Endothelial cell of umbilical vein (primary cell): ENCODE measurements around the gene HDAC7. TPM values are rescaled to one million over a fixed set of nuclear protein-coding genes. Genes with fewer than 3 reads are reported as not detected.
A peak's percentile ranks its signal among the peaks of the same experiment; 100 is the strongest.

ENCODE experiments used
- BruUV-seq: library from RNA; stranded (reverse); fragments of 400-500 nt; replicated peaks from 2 replicates; lab custom pipeline; 2021; lab: Mats Ljungman, UMichigan
- CTCF ChIA-PET: fragments of 300-600, 350-600 bp; sonication (Branson Sonifier 250); formaldehyde crosslinking; loops from one replicate; lab custom pipeline; 2021; ENCODE audit warnings: antibody characterized with exemption, inconsistent platforms; lab: Charles Lee
- POLR2A ChIA-PET: fragments of 300-600, 350-600 bp; sonication (Branson Sonifier 250); formaldehyde crosslinking; loops from one replicate; lab custom pipeline; 2021; ENCODE audit warnings: antibody characterized with exemption, inconsistent platforms; lab: Charles Lee
- DNase-seq: peaks from one replicate; pipeline ENCODE4 v3.0.0-alpha.2; 2011; ENCODE audit warnings: low read depth, low spot score
- FAIRE-seq: peaks from 2 replicates; lab custom pipeline; 2011; peaks lifted over from hg19 to GRCh38; lab: Jason Lieb, UNC
- H2AFZ ChIP-seq: 2 replicates; pipeline ENCODE4 v1.6.0; 2012; ENCODE audit warnings: low read depth, low read length, control low read depth, inconsistent platforms
- H3K27ac ChIP-seq: 2 replicates; pipeline ENCODE4 v1.5.1; 2011; ENCODE audit warnings: low read depth, mild to moderate bottlenecking, control low read depth, low read length, moderate library complexity; ENCODE audit not compliant: insufficient read depth
- H3K27me3 ChIP-seq, 2 experiments: 2 replicates each; pipeline versions ENCODE4 v1.6.0 to v1.6.1; 2011; ENCODE audit warnings: low read length in 2 of 2, mixed read lengths in 1 of 2; ENCODE audit not compliant: control insufficient read depth in 2 of 2, insufficient read depth in 2 of 2
- H3K36me3 ChIP-seq, 2 experiments: 2 replicates in 1 of 2; 3 replicates in 1 of 2; pipeline ENCODE4 v1.5.1; 2011; ENCODE audit warnings: low read length in 2 of 2, mild to moderate bottlenecking in 1 of 2, moderate library complexity in 1 of 2; ENCODE audit not compliant: control insufficient read depth in 2 of 2, insufficient read depth in 2 of 2; ENCODE audit errors: extremely low read depth in 1 of 2
- H3K4me1 ChIP-seq: 3 replicates; pipeline ENCODE4 v1.5.1; 2011; ENCODE audit warnings: mild to moderate bottlenecking, low read length; ENCODE audit not compliant: control insufficient read depth, insufficient read depth; ENCODE audit errors: extremely low read depth
- H3K4me2 ChIP-seq: 2 replicates; pipeline ENCODE4 v1.6.1; 2011; ENCODE audit warnings: low read length, control low read depth, mixed read lengths; ENCODE audit not compliant: insufficient read depth
- H3K4me3 ChIP-seq, 3 experiments: fragments of 200-600 bp in 1 of 3; sonication (generic), shearing (Covaris generic) in 1 of 3; replicated peaks in 1 of 3; 2 replicates each; pipeline ENCODE4 v1.5.1; 2011 to 2016; ENCODE audit warnings: control low read depth in 3 of 3, low read length in 3 of 3, mild to moderate bottlenecking in 2 of 3, inconsistent platforms in 1 of 3, low read depth in 1 of 3, moderate library complexity in 1 of 3; ENCODE audit not compliant: insufficient read depth in 1 of 3
- H3K79me2 ChIP-seq: 2 replicates; pipeline ENCODE4 v1.6.0; 2012; ENCODE audit warnings: low read length, inconsistent platforms; ENCODE audit not compliant: control insufficient read depth, insufficient read depth
- H3K9ac ChIP-seq: replicated peaks from 2 replicates; pipeline ENCODE3; 2011; ENCODE audit warnings: low read length, control low read depth; ENCODE audit not compliant: insufficient read depth; ENCODE audit errors: extremely low read depth
- H3K9me1 ChIP-seq: replicated peaks from 3 replicates; pipeline ENCODE4 v1.6.0; 2011; ENCODE audit warnings: mild to moderate bottlenecking, low read length; ENCODE audit not compliant: control insufficient read depth, insufficient read depth; ENCODE audit errors: extremely low read depth
- H3K9me3 ChIP-seq: replicated peaks from 2 replicates; pipeline ENCODE4 v1.5.1; 2012; ENCODE audit warnings: low read length, inconsistent platforms; ENCODE audit not compliant: control insufficient read depth, insufficient read depth
- H4K20me1 ChIP-seq: replicated peaks from 2 replicates; pipeline ENCODE3; 2011; ENCODE audit warnings: mild to moderate bottlenecking, low read length; ENCODE audit not compliant: control insufficient read depth, insufficient read depth; ENCODE audit errors: extremely low read depth
- FOS ChIP-seq: IDR thresholded peaks from 2 replicates; pipeline ENCODE4 v1.6.1; 2011; ENCODE audit warnings: mild to moderate bottlenecking, low read length, moderate library complexity, borderline replicate concordance; ENCODE audit not compliant: insufficient read depth
- MYC ChIP-seq: IDR thresholded peaks from one replicate; pipeline ENCODE4 v1.6.1; 2011; ENCODE audit warnings: mild to moderate bottlenecking, low read depth, low read length
- POLR2A ChIP-seq: IDR thresholded peaks from 2 replicates; pipeline ENCODE4 v1.6.1; 2012; ENCODE audit warnings: low read depth, mild to moderate bottlenecking, control low read depth, low read length
- POLR2AphosphoS5 ChIP-seq: IDR thresholded peaks from 2 replicates; pipeline ENCODE4 v1.6.1; 2012; ENCODE audit warnings: low read depth, mild to moderate bottlenecking, control low read depth, low read length, moderate library complexity; ENCODE audit not compliant: insufficient read depth
- dilution Hi-C: fragments of 300-500 bp; cut with MboI; formaldehyde crosslinking; loops from one replicate; pipeline ENCODE4 v1.15.0; 2019; ENCODE audit warnings: low sequenced_read_pairs; ENCODE audit not compliant: extremely low pct_ligation_motif_present
- intact Hi-C: fragments of 100-400 bp; cut with micrococcal nuclease; formaldehyde crosslinking; loops from one replicate; pipeline ENCODE4 v1.10.0; 2022
- polyA plus RNA-seq, 4 experiments: library from polyadenylated mRNA; depleted of rRNA in 3 of 4; stranded (reverse) in 3 of 4; unstranded in 1 of 4; fragments of >200 nt; gene quantifications; 2 replicates each; pipeline versions ENCODE4 v1.2.1 to v1.2.3, GENCODE V29; 2011 to 2012; ENCODE audit warnings: missing spikeins in 1 of 4
- total RNA-seq: library from RNA; stranded (reverse); gene quantifications from 2 replicates; pipeline ENCODE4 v1.2.3, GENCODE V29; 2021
- TF ChIP-seq, protein P1 (sequence below): IDR thresholded peaks from 2 replicates; pipeline ENCODE4 v1.6.1; 2011; ENCODE audit not compliant: insufficient read depth, insufficient read length
- TF ChIP-seq, protein P2 (sequence below), 2 donors: IDR thresholded peaks; 1 replicate in 1 of 2; 2 replicates in 1 of 2; pipeline ENCODE4 v1.5.1; 2011; ENCODE audit warnings: low read length in 2 of 2, mild to moderate bottlenecking in 2 of 2, moderate library complexity in 2 of 2, control low read depth in 1 of 2, inconsistent platforms in 1 of 2, low read depth in 1 of 2; ENCODE audit not compliant: insufficient read depth in 1 of 2; ENCODE audit errors: extremely low read depth in 1 of 2

Gene HDAC7
- total and polyA plus RNA-seq, 2 donors (not counting 3 experiments of a cell fraction or from before 2014, with no cell fraction given) = 119 to 249 TPM

DNA sequence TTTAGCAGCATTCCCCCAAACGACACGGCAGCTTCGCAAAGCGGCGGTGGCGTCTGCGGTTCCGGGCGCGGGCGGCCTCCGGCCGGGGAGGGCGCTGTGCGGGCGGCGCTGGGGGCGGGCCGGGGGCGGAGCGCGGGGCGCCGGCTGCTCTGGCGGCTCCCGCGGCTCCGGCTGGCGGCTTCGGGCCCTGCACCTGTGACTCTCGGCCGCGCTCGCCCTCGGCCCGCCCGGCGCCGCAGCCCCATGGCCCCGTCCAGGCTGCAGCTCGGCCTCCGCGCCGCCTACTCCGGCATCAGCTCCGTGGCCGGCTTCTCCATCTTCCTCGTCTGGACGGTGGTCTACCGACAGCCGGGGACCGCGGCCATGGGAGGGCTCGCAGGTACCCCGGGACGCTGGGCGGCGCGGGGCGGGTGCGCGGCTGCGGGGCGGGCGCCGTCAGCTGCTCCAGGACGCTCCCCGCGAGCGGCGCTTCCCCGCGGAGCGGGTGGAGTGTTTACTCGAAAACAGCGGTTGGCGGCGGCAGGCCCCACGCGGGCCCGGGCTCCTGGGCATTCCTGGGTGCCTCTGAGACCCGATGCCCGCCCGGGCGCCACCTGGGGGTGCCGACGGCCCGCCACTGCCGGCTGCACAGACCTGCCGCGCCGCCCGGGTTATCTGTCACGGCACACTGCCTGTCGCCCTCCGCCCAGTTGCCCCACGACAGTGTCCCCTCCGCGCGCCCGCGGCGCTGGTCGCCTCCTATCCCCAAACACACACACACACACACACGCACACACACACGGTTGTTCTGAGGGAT, 46.4 kb downstream of the HDAC7 start, which contains the start of gene SLC48A1:
Gene SLC48A1, plus strand, starts transcription at position 177 of the 796 bp plus-strand sequence. Its CDS starts 67 bp downstream, at position 244.
- H4K20me1 ChIP-seq = no peaks in the 10 kb centered on the region
- peaks cover 34% of the 10 kb centered on the region for H3K4me1 ChIP-seq
- intact Hi-C loops (loop anchor here (1.0 to 2.0 kb wide), 2 partner anchors 15 to 122 kb away; partner anchors contain the start of gene RAPGEF3), dilution Hi-C loops (no loop called here)
- TF ChIP-seq, protein P1, sequence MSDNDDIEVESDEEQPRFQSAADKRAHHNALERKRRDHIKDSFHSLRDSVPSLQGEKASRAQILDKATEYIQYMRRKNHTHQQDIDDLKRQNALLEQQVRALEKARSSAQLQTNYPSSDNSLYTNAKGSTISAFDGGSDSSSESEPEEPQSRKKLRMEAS = no peak
- TF ChIP-seq, protein P2, sequence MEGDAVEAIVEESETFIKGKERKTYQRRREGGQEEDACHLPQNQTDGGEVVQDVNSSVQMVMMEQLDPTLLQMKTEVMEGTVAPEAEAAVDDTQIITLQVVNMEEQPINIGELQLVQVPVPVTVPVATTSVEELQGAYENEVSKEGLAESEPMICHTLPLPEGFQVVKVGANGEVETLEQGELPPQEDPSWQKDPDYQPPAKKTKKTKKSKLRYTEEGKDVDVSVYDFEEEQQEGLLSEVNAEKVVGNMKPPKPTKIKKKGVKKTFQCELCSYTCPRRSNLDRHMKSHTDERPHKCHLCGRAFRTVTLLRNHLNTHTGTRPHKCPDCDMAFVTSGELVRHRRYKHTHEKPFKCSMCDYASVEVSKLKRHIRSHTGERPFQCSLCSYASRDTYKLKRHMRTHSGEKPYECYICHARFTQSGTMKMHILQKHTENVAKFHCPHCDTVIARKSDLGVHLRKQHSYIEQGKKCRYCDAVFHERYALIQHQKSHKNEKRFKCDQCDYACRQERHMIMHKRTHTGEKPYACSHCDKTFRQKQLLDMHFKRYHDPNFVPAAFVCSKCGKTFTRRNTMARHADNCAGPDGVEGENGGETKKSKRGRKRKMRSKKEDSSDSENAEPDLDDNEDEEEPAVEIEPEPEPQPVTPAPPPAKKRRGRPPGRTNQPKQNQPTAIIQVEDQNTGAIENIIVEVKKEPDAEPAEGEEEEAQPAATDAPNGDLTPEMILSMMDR (IDR thresholded peaks at IDR 0.05; ENCODE audit: extremely low read depth in 1 of 2, insufficient read depth in 1 of 2, low read depth in 1 of 2, low read length in 2 of 2) = peak; percentile 13 to 38
- TF ChIP-seq FOS = no peak
- peak; percentile 46 for TF ChIP-seq POLR2AphosphoS5
- no peak for TF ChIP-seq MYC
- peak; percentile 53 for TF ChIP-seq POLR2A
- peak within 1 kb of the TSS; percentile 43 to 70 (median 57) for H3K4me3 ChIP-seq
- H3K36me3 ChIP-seq = no peaks in the 10 kb centered on the region
- peak; percentile 54 for DNase-seq
- H3K9ac ChIP-seq = peak within 1 kb of the TSS; percentile 74
- BruUV-seq = no TSS peak
- ChIA-PET POLR2A (no interaction called here), CTCF (interaction anchor here (0.6 to 10.1 kb wide), 21 partner anchors 8 to 173 kb away, joined by 3 to 385 read pairs (median 3); partner anchors contain the start of gene RAPGEF3)
- H3K27ac ChIP-seq = no peak within 1 kb of the TSS
- FAIRE-seq = no peak
- H3K9me3 ChIP-seq = no peaks in the 10 kb centered on the region
- peak within 1 kb of the TSS; percentile 78 for H3K4me2 ChIP-seq
- no peaks in the 10 kb centered on the region for H3K79me2 ChIP-seq
- H2AFZ ChIP-seq = peak within 1 kb of the TSS; percentile 77
- no peaks in the 10 kb centered on the region for H3K27me3 ChIP-seq
- H3K9me1 ChIP-seq = no peaks in the 10 kb centered on the region
